HCT116 (cell line): ENCODE data around the gene GMEB2. TPM values are rescaled to one million over a fixed set of nuclear protein-coding genes. Genes with fewer than 3 reads are reported as not detected.

Experiments
- ATAC-seq: fragments of 200-7000 bp; cut with Tn5 transposase; 2 replicates; pipeline ENCODE4 v1.9.1; 2020; ENCODE audit warnings: mild to moderate bottlenecking, moderate library complexity
- BruUV-seq: library from RNA; stranded (reverse); fragments of 400-500 nt; replicated peaks from 2 replicates; lab custom pipeline; 2021; lab: Mats Ljungman, UMichigan
- CTCF ChIA-PET: fragments of 300-600 bp; sonication (Branson Sonifier 250); formaldehyde crosslinking; loops from one replicate; lab custom pipeline; 2021; ENCODE audit warnings: antibody characterized with exemption; lab: Charles Lee
- POLR2A ChIA-PET: fragments of 300-600, 350-600 bp; sonication (Branson Sonifier 250); formaldehyde crosslinking; loops from one replicate; lab custom pipeline; 2021; ENCODE audit warnings: antibody characterized with exemption; lab: Charles Lee
- RAD21 ChIA-PET, 2 experiments: fragments of 300-600 bp; sonication (Branson Sonifier 250); formaldehyde crosslinking; loops; one replicate each; lab custom pipeline; 2023; ENCODE audit warnings: low total read pairs in 2 of 2; ENCODE audit not compliant: uncharacterized antibody in 2 of 2, unreplicated experiment in 2 of 2, low non-redundant PET in 1 of 2; lab: Charles Lee
- DNase-seq: peaks from one replicate; pipeline ENCODE4 v3.0.0-alpha.2; 2010; ENCODE audit warnings: low read depth, low spot score
- H2AFZ ChIP-seq: fragments of 200-600 bp; shearing (Covaris generic), sonication (generic); 2 replicates; pipeline ENCODE4 v1.6.1; 2017; ENCODE audit warnings: low read depth, mixed run types, mixed read lengths, antibody characterized with exemption, low read length; ENCODE audit not compliant: poor library complexity, severe bottlenecking
- H3K27ac ChIP-seq: 2 replicates; pipeline ENCODE4 v1.5.1; 2012; ENCODE audit warnings: low read depth, low read length
- H3K27me3 ChIP-seq: fragments of 200-600 bp; sonication (generic); 2 replicates; pipeline ENCODE4 v1.6.1; 2016; ENCODE audit warnings: mixed run types, low read length, mixed read lengths; ENCODE audit not compliant: insufficient read depth
- H3K36me3 ChIP-seq, 2 experiments: fragments of 200-500 bp in 1 of 2; fragments of 200-600 bp in 1 of 2; sonication (Bioruptor generic) in 1 of 2; sonication (generic) in 1 of 2; 2 replicates each; pipeline versions ENCODE4 v1.5.1 to v1.6.1; 2014 to 2016; ENCODE audit warnings: low read length in 2 of 2, inconsistent platforms in 1 of 2, mixed read lengths in 1 of 2, mixed run types in 1 of 2; ENCODE audit not compliant: insufficient read depth in 2 of 2, control insufficient read depth in 1 of 2
- H3K4me1 ChIP-seq, 2 experiments: fragments of 200-600 bp in 1 of 2; sonication (generic) in 1 of 2; 2 replicates each; pipeline versions ENCODE4 v1.5.1 to v1.6.1; 2012 to 2017; ENCODE audit warnings: low read length in 2 of 2, inconsistent platforms in 1 of 2, mild to moderate bottlenecking in 1 of 2, mixed read lengths in 1 of 2, mixed run types in 1 of 2, moderate library complexity in 1 of 2; ENCODE audit not compliant: insufficient read depth in 2 of 2, control insufficient read depth in 1 of 2
- H3K4me2 ChIP-seq: fragments of 200-600 bp; sonication (generic); 2 replicates; pipeline ENCODE4 v1.6.1; 2017; ENCODE audit warnings: mixed run types, low read length, mixed read lengths
- H3K4me3 ChIP-seq, 2 experiments: fragments of 200-600 bp in 1 of 2; sonication (generic) in 1 of 2; replicated peaks in 1 of 2; 2 replicates each; pipeline ENCODE4 v1.5.1; 2011 to 2016; ENCODE audit warnings: low read length in 2 of 2, control low read depth in 1 of 2, low read depth in 1 of 2, mild to moderate bottlenecking in 1 of 2, mixed read lengths in 1 of 2, mixed run types in 1 of 2
- H3K79me2 ChIP-seq: fragments of 200-600 bp; sonication (generic); 2 replicates; pipeline ENCODE4 v1.6.1; 2017; ENCODE audit warnings: mild to moderate bottlenecking, mixed run types, low read length, moderate library complexity, mixed read lengths; ENCODE audit not compliant: insufficient read depth
- H3K9ac ChIP-seq: fragments of 200-600 bp; sonication (generic); 2 replicates; pipeline ENCODE4 v1.6.1; 2016; ENCODE audit warnings: low read length, mixed read lengths
- H3K9me2 ChIP-seq: fragments of 200-600 bp; sonication (generic), shearing (Covaris generic); 2 replicates; pipeline ENCODE4 v1.6.1; 2017; ENCODE audit warnings: mixed run types, mild to moderate bottlenecking, moderate library complexity; ENCODE audit not compliant: insufficient read depth
- H3K9me3 ChIP-seq, 2 experiments: fragments of 200-500 bp in 1 of 2; fragments of 200-600 bp in 1 of 2; sonication (Bioruptor generic) in 1 of 2; sonication (generic) in 1 of 2; 2 replicates each; pipeline ENCODE4 v1.6.1; 2014 to 2017; ENCODE audit warnings: low read length in 2 of 2, mixed read lengths in 2 of 2, inconsistent platforms in 1 of 2, low read depth in 1 of 2, mild to moderate bottlenecking in 1 of 2, mixed run types in 1 of 2, moderate library complexity in 1 of 2; ENCODE audit not compliant: control insufficient read depth in 1 of 2, insufficient read depth in 1 of 2
- H4K20me1 ChIP-seq: fragments of 200-600 bp; sonication (generic), shearing (Covaris generic); 2 replicates; pipeline ENCODE4 v1.6.1; 2017; ENCODE audit warnings: mixed run types, mild to moderate bottlenecking, moderate library complexity; ENCODE audit not compliant: insufficient read depth
- CBX3 ChIP-seq: IDR thresholded peaks from 2 replicates; pipeline ENCODE4 v1.6.1; 2012; ENCODE audit warnings: low read depth
- EGR1 ChIP-seq: IDR thresholded peaks from 2 replicates; pipeline ENCODE4 v1.6.1; 2012; ENCODE audit warnings: low read depth
- ELF1 ChIP-seq: IDR thresholded peaks from 2 replicates; pipeline ENCODE4 v1.6.1; 2012; ENCODE audit warnings: low read depth, borderline replicate concordance
- EZH2 ChIP-seq: fragments of 200-600 bp; sonication (generic); IDR thresholded peaks from 2 replicates; pipeline ENCODE4 v1.6.1; 2017; ENCODE audit warnings: antibody characterized with exemption, mixed run types
- JUND ChIP-seq: IDR thresholded peaks from 2 replicates; pipeline ENCODE4 v1.6.1; 2012
- POLR2AphosphoS5 ChIP-seq: IDR thresholded peaks from 2 replicates; pipeline ENCODE4 v1.6.1; 2011; ENCODE audit warnings: mild to moderate bottlenecking, low read depth, low read length, moderate library complexity
- TCF7L2 ChIP-seq: IDR thresholded peaks from 2 replicates; pipeline ENCODE4 v1.7.0; 2011; ENCODE audit warnings: borderline replicate concordance, inconsistent platforms; ENCODE audit not compliant: insufficient read depth, insufficient read length; ENCODE audit errors: extremely low read depth
- intact Hi-C: fragments of 100-400 bp; cut with micrococcal nuclease; formaldehyde crosslinking; loops from 2 replicates; pipeline ENCODE4 v1.10.0; 2022
- total RNA-seq: library from RNA; stranded (reverse); gene quantifications from one replicate; pipeline ENCODE4 v1.2.1, GENCODE V29; 2021; ENCODE audit not compliant: unreplicated experiment
- TF ChIP-seq, protein P1 (sequence below): IDR thresholded peaks from 2 replicates; pipeline ENCODE4 v1.6.1; 2012
- TF ChIP-seq, protein P2 (sequence below), 3 experiments: fragments of 200-600 bp in 1 of 3; sonication (generic) in 1 of 3; IDR thresholded peaks in 2 of 3; conservative IDR thresholded peaks in 1 of 3; 2 replicates each; pipeline ENCODE4 v1.5.1; 2012 to 2017; ENCODE audit warnings: low read depth in 2 of 3, low read length in 2 of 3, antibody characterized with exemption in 1 of 3, borderline replicate concordance in 1 of 3, control low read depth in 1 of 3, mild to moderate bottlenecking in 1 of 3, mixed read lengths in 1 of 3, mixed run types in 1 of 3, moderate library complexity in 1 of 3; ENCODE audit not compliant: insufficient read depth in 1 of 3
- TF ChIP-seq, protein P3 (sequence below): IDR thresholded peaks from 2 replicates; pipeline ENCODE4 v1.6.1; 2012

GMEB2 gene
- total RNA-seq, 1 experiment from 2014 or later: 13.9 TPM

DNA sequence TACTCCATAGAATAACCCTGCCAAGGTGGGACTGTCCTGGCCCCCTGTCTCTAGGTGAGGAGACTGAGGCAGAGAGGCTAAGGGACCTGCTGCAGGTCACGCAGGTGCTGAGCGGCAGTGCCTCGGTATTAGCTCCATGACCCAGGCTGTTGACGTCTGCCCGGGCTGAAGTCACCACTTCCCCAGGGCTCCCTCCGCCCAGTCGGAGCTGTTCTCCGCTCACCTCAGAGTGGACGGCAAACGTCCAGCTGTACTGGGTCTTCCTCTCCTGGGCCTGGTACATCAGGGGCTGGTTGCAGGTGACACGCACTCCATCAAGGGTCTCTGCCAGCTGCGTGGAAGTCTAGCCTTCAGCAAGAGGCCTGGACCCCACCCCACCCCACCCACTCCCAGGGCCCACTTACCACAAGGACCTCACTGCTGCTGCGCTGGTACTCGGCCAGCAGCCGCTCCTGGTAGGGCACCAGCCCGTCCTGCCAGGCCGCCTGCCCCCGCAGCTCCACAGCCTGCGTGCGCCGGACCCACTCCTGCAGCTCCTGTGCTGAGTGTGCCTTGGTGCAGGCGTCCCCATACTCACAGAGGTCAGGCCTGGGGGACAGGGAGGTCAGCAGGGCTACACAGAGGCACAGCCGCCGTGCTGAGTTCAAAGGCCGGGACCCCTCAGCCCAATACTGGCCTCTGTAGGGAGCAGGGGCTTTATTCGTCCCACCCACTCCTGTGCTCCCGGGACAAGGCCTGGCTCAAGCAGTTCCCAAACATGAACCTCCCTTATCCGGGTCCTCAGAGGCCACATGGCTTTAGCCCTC, 56.4 kb downstream of the GMEB2 start:
- Histone ChIP-seq H3K79me2 (peaks cover 4% of the 10 kb centered on the region; the same call in 1 of the 2 replicates), H3K27me3 (no peaks in the 10 kb centered on the region), H3K9me3 (no peaks in the 10 kb centered on the region), H3K4me3 (no peak overlapping the region), H3K4me1 (peaks cover 12 to 23% of the 10 kb centered on the region in 2 experiments), H2AFZ (no peak overlapping the region), H3K9ac (no peak overlapping the region), H3K27ac (no peak overlapping the region), H3K36me3 (no peaks in the 10 kb centered on the region), H3K4me2 (no peak overlapping the region), H4K20me1 (no peaks in the 10 kb centered on the region)
- DNase-seq (no peak), ATAC-seq (no peak)
- ChIA-PET CTCF (no interaction called here), RAD21 (no interaction called here), POLR2A (interaction anchor here (0.6 kb wide), 1 partner anchor 332 kb away, joined by 3 read pairs; no protein-coding TSS in a partner anchor)
- no TSS peak for BruUV-seq
- intact Hi-C loops: loop anchor here (10.0 kb wide), 1 partner anchor 54 kb away; the partner anchor contains the start of gene GMEB2
- peak; percentile 15; the same call in 1 of the 2 replicates for TF ChIP-seq POLR2AphosphoS5
- no peak for TF ChIP-seq ELF1
- TF ChIP-seq, all 23 proteins: peak for 1
- no peaks in the 10 kb centered on the region for H3K9me2 ChIP-seq

DNA sequence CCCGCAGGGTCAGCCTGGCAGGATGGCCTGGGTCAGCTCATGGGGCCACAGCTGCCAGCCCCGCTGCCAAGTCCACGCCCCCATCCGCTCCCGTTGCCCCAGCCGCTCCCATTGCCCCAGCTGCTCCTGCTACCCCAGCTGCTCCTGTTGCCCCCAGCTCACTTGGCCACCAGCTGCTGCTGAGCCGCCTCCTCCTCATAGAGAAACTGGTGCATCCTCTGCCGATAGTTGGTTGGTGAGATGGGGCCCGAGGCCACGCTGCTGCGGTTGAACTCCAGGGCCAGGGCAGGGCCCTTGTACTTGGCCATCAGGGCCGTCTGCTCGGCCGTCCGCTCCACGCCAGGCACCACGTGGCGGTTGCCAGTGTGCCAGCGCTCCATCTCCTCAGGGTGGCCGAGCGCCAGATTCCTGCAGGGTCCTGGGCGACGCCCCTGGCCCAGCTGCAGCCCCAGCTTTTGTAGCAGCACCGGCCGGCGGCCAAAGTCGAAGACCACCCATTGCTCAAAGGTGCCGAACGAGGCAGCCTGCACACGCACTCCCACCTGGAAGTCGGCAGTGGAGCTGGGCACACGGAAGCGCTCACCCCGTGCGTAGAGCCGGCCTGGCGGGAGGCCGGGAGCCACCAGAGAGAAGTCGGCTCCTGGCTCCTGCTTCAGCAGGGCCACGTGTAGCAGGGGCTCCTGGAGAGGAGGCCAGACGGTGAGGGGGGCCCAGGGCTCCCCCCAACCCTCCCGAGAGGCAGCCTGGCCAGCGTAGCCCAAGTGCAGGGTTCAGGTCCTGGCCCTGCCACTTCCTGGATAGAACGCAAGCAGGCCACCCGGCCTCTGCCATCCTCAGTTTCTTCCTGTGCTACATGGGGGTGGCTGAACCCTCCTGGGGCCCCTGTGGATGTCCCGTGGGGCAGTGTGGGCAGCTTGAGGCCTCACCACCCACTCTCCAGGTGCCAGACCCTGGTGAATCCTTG, 57.6 kb downstream of the GMEB2 start:
- H3K4me3 ChIP-seq: no peak overlapping the region
- no peak overlapping the region for H3K27ac ChIP-seq
- no TSS peak for BruUV-seq
- H3K4me2 ChIP-seq: no peak overlapping the region
- H2AFZ ChIP-seq: no peak overlapping the region
- ChIA-PET CTCF (no interaction called here), RAD21 (no interaction called here), POLR2A (interaction anchor here (0.6 kb wide), 1 partner anchor 331 kb away, joined by 3 read pairs; no protein-coding TSS in a partner anchor)
- H3K9ac ChIP-seq: no peak overlapping the region
- peaks cover 4% of the 10 kb centered on the region; the same call in 1 of the 2 replicates for H3K79me2 ChIP-seq
- TF ChIP-seq JUND (no peak), TCF7L2 (no peak), CBX3 (no peak), EGR1 (no peak), EZH2 (no peak)
- TF ChIP-seq, protein P1, sequence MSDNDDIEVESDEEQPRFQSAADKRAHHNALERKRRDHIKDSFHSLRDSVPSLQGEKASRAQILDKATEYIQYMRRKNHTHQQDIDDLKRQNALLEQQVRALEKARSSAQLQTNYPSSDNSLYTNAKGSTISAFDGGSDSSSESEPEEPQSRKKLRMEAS: no peak
- TF ChIP-seq, protein P2, sequence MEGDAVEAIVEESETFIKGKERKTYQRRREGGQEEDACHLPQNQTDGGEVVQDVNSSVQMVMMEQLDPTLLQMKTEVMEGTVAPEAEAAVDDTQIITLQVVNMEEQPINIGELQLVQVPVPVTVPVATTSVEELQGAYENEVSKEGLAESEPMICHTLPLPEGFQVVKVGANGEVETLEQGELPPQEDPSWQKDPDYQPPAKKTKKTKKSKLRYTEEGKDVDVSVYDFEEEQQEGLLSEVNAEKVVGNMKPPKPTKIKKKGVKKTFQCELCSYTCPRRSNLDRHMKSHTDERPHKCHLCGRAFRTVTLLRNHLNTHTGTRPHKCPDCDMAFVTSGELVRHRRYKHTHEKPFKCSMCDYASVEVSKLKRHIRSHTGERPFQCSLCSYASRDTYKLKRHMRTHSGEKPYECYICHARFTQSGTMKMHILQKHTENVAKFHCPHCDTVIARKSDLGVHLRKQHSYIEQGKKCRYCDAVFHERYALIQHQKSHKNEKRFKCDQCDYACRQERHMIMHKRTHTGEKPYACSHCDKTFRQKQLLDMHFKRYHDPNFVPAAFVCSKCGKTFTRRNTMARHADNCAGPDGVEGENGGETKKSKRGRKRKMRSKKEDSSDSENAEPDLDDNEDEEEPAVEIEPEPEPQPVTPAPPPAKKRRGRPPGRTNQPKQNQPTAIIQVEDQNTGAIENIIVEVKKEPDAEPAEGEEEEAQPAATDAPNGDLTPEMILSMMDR (IDR thresholded peaks at IDR 0.05 in 2 of 3, conservative IDR thresholded peaks at IDR 0.05 in 1 of 3; ENCODE audit: borderline replicate concordance in 1 of 3, insufficient read depth in 1 of 3, low read depth in 2 of 3, low read length in 2 of 3): no peak
- TF ChIP-seq, protein P3, sequence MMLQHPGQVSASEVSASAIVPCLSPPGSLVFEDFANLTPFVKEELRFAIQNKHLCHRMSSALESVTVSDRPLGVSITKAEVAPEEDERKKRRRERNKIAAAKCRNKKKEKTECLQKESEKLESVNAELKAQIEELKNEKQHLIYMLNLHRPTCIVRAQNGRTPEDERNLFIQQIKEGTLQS: no peak
- no peaks in the 10 kb centered on the region for H3K27me3 ChIP-seq
- H3K36me3 ChIP-seq: no peaks in the 10 kb centered on the region
- no peak for ATAC-seq
- no peak for DNase-seq
- H3K9me3 ChIP-seq: no peaks in the 10 kb centered on the region
- H4K20me1 ChIP-seq: no peaks in the 10 kb centered on the region
- H3K4me1 ChIP-seq: peaks cover 2 to 10% of the 10 kb centered on the region in 2 experiments
- H3K9me2 ChIP-seq: no peaks in the 10 kb centered on the region
- intact Hi-C loops: no loop called here
